Measurements from ENCODE around the gene APOOL.

APOOL gene

GRCh38 chrX:85084770-85085393 is 81.2 kb downstream of the APOOL start:
- peak; percentile 71 for TF ChIP-seq CTCF (IDR thresholded peaks at IDR 0.05; ENCODE audit: borderline replicate concordance, insufficient read depth, low read depth, low read length)
- H3K4me3 ChIP-seq (ENCODE audit: low read depth, low read length) = no peak overlapping the region

GRCh38 chrX:85089321-85089840 is 85.7 kb downstream of the APOOL start:
- TF ChIP-seq CTCF (IDR thresholded peaks at IDR 0.05; ENCODE audit: borderline replicate concordance, insufficient read depth, low read depth, low read length) = no peak

GRCh38 chrX:85107407-85107806 is 103.7 kb downstream of the APOOL start:
- TF ChIP-seq CTCF (IDR thresholded peaks at IDR 0.05; ENCODE audit: borderline replicate concordance, insufficient read depth, low read depth, low read length) = no peak
- no peak overlapping the region for H3K4me3 ChIP-seq (ENCODE audit: low read depth, low read length)

More at GRCh38 chrX:85089321-85089840, 85.7 kb downstream of the APOOL start:
- no peak overlapping the region for H3K4me3 ChIP-seq (ENCODE audit: low read depth, low read length)

GRCh38 chrX:85108165-85108564 is 104.5 kb downstream of the APOOL start:
- no peak overlapping the region for H3K4me3 ChIP-seq (ENCODE audit: low read depth, low read length)
- TF ChIP-seq CTCF (IDR thresholded peaks at IDR 0.05; ENCODE audit: borderline replicate concordance, insufficient read depth, low read depth, low read length) = no peak

GRCh38 chrX:85109235-85109634 is 105.6 kb downstream of the APOOL start:
- H3K4me3 ChIP-seq (ENCODE audit: low read depth, low read length) = no peak overlapping the region
- TF ChIP-seq CTCF (IDR thresholded peaks at IDR 0.05; ENCODE audit: borderline replicate concordance, insufficient read depth, low read depth, low read length) = peak; percentile 65

GRCh38 chrX:85111347-85111746 is 107.7 kb downstream of the APOOL start:
- TF ChIP-seq CTCF (IDR thresholded peaks at IDR 0.05; ENCODE audit: borderline replicate concordance, insufficient read depth, low read depth, low read length) = peak; percentile 54; the same call in 1 of the 2 replicates
- H3K4me3 ChIP-seq (ENCODE audit: low read depth, low read length) = no peak overlapping the region

GRCh38 chrX:85112293-85112692 is 108.6 kb downstream of the APOOL start:
- no peak for TF ChIP-seq CTCF (IDR thresholded peaks at IDR 0.05; ENCODE audit: borderline replicate concordance, insufficient read depth, low read depth, low read length)
- no peak overlapping the region for H3K4me3 ChIP-seq (ENCODE audit: low read depth, low read length)

Measured in GM12875 (cell line).